Neural progenitor cell (in vitro differentiated cells): ENCODE results near the gene CTNNB1. TPM values are rescaled to one million over a fixed set of nuclear protein-coding genes. Genes with fewer than 3 reads are reported as not detected.

Experiments
- DNase-seq: peaks from one replicate; pipeline ENCODE4 v3.0.0-alpha.2; 2016; ENCODE audit warnings: low spot score
- H2AFZ ChIP-seq: fragments of 200-600 bp; sonication (generic); replicated peaks from 2 replicates; pipeline ENCODE4 v1.6.1; 2016; ENCODE audit warnings: antibody characterized with exemption
- H3F3A ChIP-seq: fragments of 200-600 bp; sonication (generic); 2 replicates; pipeline ENCODE4 v1.6.1; 2016; ENCODE audit warnings: antibody characterized with exemption, low read depth
- H3K27ac ChIP-seq: fragments of 200-600 bp; sonication (generic); 2 replicates; pipeline ENCODE4 v1.5.1; 2016; ENCODE audit warnings: mild to moderate bottlenecking
- H3K27me3 ChIP-seq: fragments of 200-600 bp; sonication (generic); 2 replicates; pipeline ENCODE4 v1.6.1; 2016; ENCODE audit warnings: mild to moderate bottlenecking, moderate library complexity
- H3K36me3 ChIP-seq: fragments of 200-600 bp; sonication (generic); 2 replicates; pipeline ENCODE4 v1.5.1; 2016
- H3K4me1 ChIP-seq: fragments of 200-600 bp; sonication (generic); 2 replicates; pipeline ENCODE4 v1.6.1; 2016; ENCODE audit warnings: mixed run types
- H3K4me2 ChIP-seq: fragments of 200-600 bp; sonication (generic); 2 replicates; pipeline ENCODE4 v1.6.1; 2016
- H3K4me3 ChIP-seq: fragments of 200-600 bp; sonication (generic); 2 replicates; pipeline ENCODE4 v1.5.1; 2016
- H3K79me2 ChIP-seq: fragments of 200-600 bp; sonication (generic); 2 replicates; pipeline ENCODE4 v1.6.1; 2016; ENCODE audit warnings: low read depth
- H3K9ac ChIP-seq: fragments of 200-600 bp; sonication (generic); 2 replicates; pipeline ENCODE4 v1.6.1; 2016
- H3K9me3 ChIP-seq: fragments of 200-600 bp; sonication (generic); 2 replicates; pipeline ENCODE4 v1.5.1; 2016; ENCODE audit warnings: low read depth
- H4K20me1 ChIP-seq: fragments of 200-600 bp; sonication (generic); 2 replicates; pipeline ENCODE4 v1.6.1; 2016; ENCODE audit warnings: low read depth
- H3K27ac Mint-ChIP-seq: 3 replicates; pipeline ENCODE4 v1.8.0; 2021; ENCODE audit warnings: mixed read lengths
- H3K27me3 Mint-ChIP-seq: 2 replicates; pipeline ENCODE4 v1.8.0; 2022; ENCODE audit warnings: low read depth, mild to moderate bottlenecking, inconsistent platforms, moderate library complexity, mixed read lengths; ENCODE audit not compliant: insufficient read depth
- H3K36me3 Mint-ChIP-seq: 3 replicates; pipeline ENCODE4 v1.8.0; 2021; ENCODE audit warnings: mixed read lengths
- H3K4me1 Mint-ChIP-seq: 3 replicates; pipeline ENCODE4 v1.8.0; 2021; ENCODE audit warnings: mixed read lengths
- H3K4me3 Mint-ChIP-seq: 3 replicates; pipeline ENCODE4 v1.8.0; 2021; ENCODE audit warnings: mild to moderate bottlenecking, moderate library complexity, mixed read lengths
- H3K9me3 Mint-ChIP-seq: 3 replicates; pipeline ENCODE4 v1.8.0; 2020; ENCODE audit warnings: mixed read lengths
- CTCF ChIP-seq: fragments of 200-600 bp; sonication (generic); IDR thresholded peaks from 2 replicates; pipeline ENCODE4 v1.5.1; 2017; ENCODE audit warnings: antibody characterized with exemption, mild to moderate bottlenecking
- EZH2 ChIP-seq: fragments of 200-600 bp; sonication (generic); IDR thresholded peaks from 2 replicates; pipeline ENCODE4 v1.6.1; 2017; ENCODE audit warnings: antibody characterized with exemption, mild to moderate bottlenecking, moderate library complexity
- EZH2phosphoT487 ChIP-seq: fragments of 200-600 bp; sonication (generic); IDR thresholded peaks from 2 replicates; pipeline ENCODE4 v1.6.1; 2017; ENCODE audit warnings: antibody characterized with exemption
- total RNA-seq: library from RNA; depleted of rRNA; stranded (reverse); fragments of >200 nt; gene quantifications from 2 replicates; pipeline ENCODE4 v1.2.3, GENCODE V29; 2015; ENCODE audit warnings: low replicate concordance

The CTNNB1 gene
- total RNA-seq, 1 donor from 2014 or later, result 566 TPM

- Mint-ChIP-seq H3K4me1 (no peaks in the 10 kb centered on the region), H3K36me3 (peaks cover 53% of the 10 kb centered on the region)
Measured at GRCh38 chr3:41222501-41222900, 23.2 kb downstream of the CTNNB1 start.

DNA sequence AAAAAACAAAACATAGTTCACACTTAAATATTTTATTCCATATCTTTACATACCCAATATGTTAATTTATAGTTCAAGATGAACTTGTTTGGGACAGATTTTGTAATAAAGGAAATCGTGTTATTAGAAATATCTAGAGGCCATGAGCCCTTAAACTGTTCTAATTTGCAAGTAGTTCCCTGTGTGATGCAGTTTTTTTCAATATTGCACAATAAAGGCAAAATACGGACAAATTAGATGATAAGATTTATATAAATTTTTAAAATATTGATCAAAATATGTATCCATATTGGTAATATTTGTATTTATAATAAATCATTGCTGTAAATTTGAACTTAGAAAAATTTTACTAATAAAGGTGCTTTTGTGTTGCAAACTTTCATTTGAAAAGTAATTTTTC lies 23.8 kb downstream of the CTNNB1 start:
- peaks cover 99% of the 10 kb centered on the region for H4K20me1 ChIP-seq
- Mint-ChIP-seq H3K4me3 (no peak overlapping the region), H3K27ac (no peak overlapping the region)

More at GRCh38 chr3:41222501-41222900, 23.2 kb downstream of the CTNNB1 start:
- no peak overlapping the region for H2AFZ ChIP-seq
- DNase-seq, result no peak
- no peak overlapping the region for H3K27ac Mint-ChIP-seq
- peaks cover 100% of the 10 kb centered on the region for H3K79me2 ChIP-seq
- no peak overlapping the region for H3K4me3 Mint-ChIP-seq
- no peaks in the 10 kb centered on the region for H3K9me3 ChIP-seq
- H3K9me3 Mint-ChIP-seq, result no peaks in the 10 kb centered on the region
- no peaks in the 10 kb centered on the region for H3K27me3 ChIP-seq
- H3F3A ChIP-seq, result peaks cover 3% of the 10 kb centered on the region
- H3K27me3 Mint-ChIP-seq, result no peaks in the 10 kb centered on the region
- no peak overlapping the region for H3K9ac ChIP-seq
- H3K27ac ChIP-seq, result no peak overlapping the region
- H4K20me1 ChIP-seq, result peaks cover 99% of the 10 kb centered on the region
- no peak overlapping the region for H3K4me3 ChIP-seq
- H3K4me2 ChIP-seq, result no peak overlapping the region
- H3K36me3 ChIP-seq, result peaks cover 28% of the 10 kb centered on the region
- no peak for TF ChIP-seq CTCF
- no peak for TF ChIP-seq EZH2phosphoT487
- no peak for TF ChIP-seq EZH2
- H3K4me1 ChIP-seq, result no peaks in the 10 kb centered on the region

DNA sequence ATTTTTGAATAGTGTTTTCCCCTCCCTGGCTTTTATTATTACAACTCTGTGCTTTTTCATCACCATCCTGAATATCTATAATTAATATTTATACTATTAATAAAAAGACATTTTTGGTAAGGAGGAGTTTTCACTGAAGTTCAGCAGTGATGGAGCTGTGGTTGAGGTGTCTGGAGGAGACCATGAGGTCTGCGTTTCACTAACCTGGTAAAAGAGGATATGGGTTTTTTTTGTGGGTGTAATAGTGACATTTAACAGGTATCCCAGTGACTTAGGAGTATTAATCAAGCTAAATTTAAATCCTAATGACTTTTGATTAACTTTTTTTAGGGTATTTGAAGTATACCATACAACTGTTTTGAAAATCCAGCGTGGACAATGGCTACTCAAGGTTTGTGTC lies 24.4 kb downstream of the CTNNB1 start:
- Mint-ChIP-seq H3K9me3 (no peaks in the 10 kb centered on the region), H3K4me1 (no peaks in the 10 kb centered on the region), H3K27ac (no peak overlapping the region), H3K4me3 (no peak overlapping the region), H3K36me3 (peaks cover 61% of the 10 kb centered on the region), H3K27me3 (no peaks in the 10 kb centered on the region)
- Histone ChIP-seq H2AFZ (no peak overlapping the region), H3K79me2 (peaks cover 100% of the 10 kb centered on the region), H3K4me2 (no peak overlapping the region), H3K9ac (no peak overlapping the region), H3K9me3 (no peaks in the 10 kb centered on the region), H3K27ac (no peak overlapping the region), H3F3A (peaks cover 3% of the 10 kb centered on the region), H3K4me1 (no peaks in the 10 kb centered on the region), H3K27me3 (no peaks in the 10 kb centered on the region), H3K36me3 (peaks cover 40% of the 10 kb centered on the region), H4K20me1 (peaks cover 99% of the 10 kb centered on the region), H3K4me3 (no peak overlapping the region)
- TF ChIP-seq CTCF (no peak), EZH2 (no peak), EZH2phosphoT487 (no peak)
- DNase-seq, result no peak

More for the DNA sequence above, 23.8 kb downstream of the CTNNB1 start:
- Histone ChIP-seq H3K27me3 (no peaks in the 10 kb centered on the region), H3K9me3 (no peaks in the 10 kb centered on the region), H2AFZ (no peak overlapping the region), H3K4me1 (no peaks in the 10 kb centered on the region), H3K27ac (no peak overlapping the region), H3K79me2 (peaks cover 100% of the 10 kb centered on the region), H3K4me3 (no peak overlapping the region), H3K9ac (no peak overlapping the region), H3K4me2 (no peak overlapping the region), H3K36me3 (peaks cover 34% of the 10 kb centered on the region), H3F3A (peaks cover 3% of the 10 kb centered on the region)
- Mint-ChIP-seq H3K4me1 (no peaks in the 10 kb centered on the region), H3K27me3 (no peaks in the 10 kb centered on the region), H3K9me3 (no peaks in the 10 kb centered on the region), H3K36me3 (peaks cover 55% of the 10 kb centered on the region)
- TF ChIP-seq EZH2phosphoT487, result no peak
- no peak for TF ChIP-seq CTCF
- TF ChIP-seq EZH2, result no peak
- no peak for DNase-seq
